ENCODE results near the gene PAM.
A peak's percentile ranks its signal among the peaks of the same experiment; 100 is the strongest.

The PAM gene

GRCh38 chr5:102760815-102761214, 5.7 kb downstream of the PAM start:
- no peak overlapping the region for H3K4me3 ChIP-seq (ENCODE audit: low read depth, low read length)
- no peak for TF ChIP-seq CTCF (IDR thresholded peaks at IDR 0.05; ENCODE audit: borderline replicate concordance, insufficient read depth, low read depth, low read length)

GRCh38 chr5:102762095-102762534, 7.0 kb downstream of the PAM start:
- H3K4me3 ChIP-seq (ENCODE audit: low read depth, low read length) = peak overlapping the region; percentile 11
- no peak for TF ChIP-seq CTCF (IDR thresholded peaks at IDR 0.05; ENCODE audit: borderline replicate concordance, insufficient read depth, low read depth, low read length)

- H3K4me3 ChIP-seq (ENCODE audit: low read depth, low read length) = no peak overlapping the region
- no peak for TF ChIP-seq CTCF (IDR thresholded peaks at IDR 0.05; ENCODE audit: borderline replicate concordance, insufficient read depth, low read depth, low read length)
Measured at GRCh38 chr5:102762562-102763227, 7.6 kb downstream of the PAM start.

GRCh38 chr5:102763734-102764133, 8.6 kb downstream of the PAM start:
- no peak for TF ChIP-seq CTCF (IDR thresholded peaks at IDR 0.05; ENCODE audit: borderline replicate concordance, insufficient read depth, low read depth, low read length)
- H3K4me3 ChIP-seq (ENCODE audit: low read depth, low read length) = no peak overlapping the region

- no peak overlapping the region for H3K4me3 ChIP-seq (ENCODE audit: low read depth, low read length)
- TF ChIP-seq CTCF (IDR thresholded peaks at IDR 0.05; ENCODE audit: borderline replicate concordance, insufficient read depth, low read depth, low read length) = no peak
Measured at GRCh38 chr5:102764381-102765004, 9.4 kb downstream of the PAM start.

- no peak for TF ChIP-seq CTCF (IDR thresholded peaks at IDR 0.05; ENCODE audit: borderline replicate concordance, insufficient read depth, low read depth, low read length)
- no peak overlapping the region for H3K4me3 ChIP-seq (ENCODE audit: low read depth, low read length)
Measured at GRCh38 chr5:102765350-102765749, 10.2 kb downstream of the PAM start.

Data from GM12875 (cell line).